OCI-LY1 (cell line): ENCODE results near the gene TRPC5OS.
A peak's percentile ranks its signal among the peaks of the same experiment; 100 is the strongest.

Experiments
- H2AFZ ChIP-seq: fragments of 200-600 bp; sonication (generic), shearing (Covaris generic); 2 replicates; pipeline ENCODE4 v1.6.0; 2014; ENCODE audit warnings: antibody characterized with exemption, mild to moderate bottlenecking, low read length
- H3F3A ChIP-seq: fragments of 200-600 bp; sonication (generic), shearing (Covaris generic); 2 replicates; pipeline ENCODE4 v1.6.0; 2014; ENCODE audit warnings: mild to moderate bottlenecking, antibody characterized with exemption, low read length, moderate library complexity; ENCODE audit not compliant: insufficient read depth
- H3K27ac ChIP-seq: fragments of 200-600 bp; sonication (generic); 2 replicates; pipeline ENCODE4 v1.5.1; 2014; ENCODE audit warnings: low read length, mixed run types, mild to moderate bottlenecking, low read depth; ENCODE audit not compliant: poor library complexity, severe bottlenecking
- H3K27me3 ChIP-seq: fragments of 200-600 bp; sonication (generic); 2 replicates; pipeline ENCODE4 v1.6.0; 2014; ENCODE audit warnings: antibody characterized with exemption, mild to moderate bottlenecking, low read length, moderate library complexity; ENCODE audit not compliant: insufficient read depth
- H3K36me3 ChIP-seq: fragments of 200-600 bp; sonication (generic); 2 replicates; pipeline ENCODE4 v1.6.1; 2014; ENCODE audit warnings: mild to moderate bottlenecking, antibody characterized with exemption, low read length, moderate library complexity, mixed read lengths; ENCODE audit not compliant: insufficient read depth
- H3K4me1 ChIP-seq: fragments of 200-600 bp; sonication (generic); 2 replicates; pipeline ENCODE4 v1.5.1; 2014; ENCODE audit warnings: mild to moderate bottlenecking, low read length, moderate library complexity; ENCODE audit not compliant: insufficient read depth, severe bottlenecking
- H3K4me2 ChIP-seq: fragments of 200-600 bp; sonication (generic), shearing (Covaris generic); 2 replicates; pipeline ENCODE4 v1.6.1; 2014; ENCODE audit warnings: low read length
- H3K4me3 ChIP-seq: fragments of 200-600 bp; sonication (generic); 2 replicates; pipeline ENCODE4 v1.5.1; 2014; ENCODE audit warnings: low read length, low read depth, mild to moderate bottlenecking, mixed read lengths; ENCODE audit not compliant: poor library complexity, severe bottlenecking
- H3K79me2 ChIP-seq: fragments of 200-600 bp; shearing (Covaris generic); 2 replicates; pipeline ENCODE4 v1.6.1; 2016; ENCODE audit warnings: mixed run types, low read length, mixed read lengths; ENCODE audit not compliant: insufficient read depth
- H3K9ac ChIP-seq: fragments of 200-600 bp; sonication (generic), shearing (Covaris generic); 2 replicates; pipeline ENCODE4 v1.6.1; 2014; ENCODE audit warnings: mild to moderate bottlenecking, low read length, mixed read lengths
- H3K9me2 ChIP-seq: fragments of 200-600 bp; sonication (generic), shearing (Covaris generic); 2 replicates; pipeline ENCODE4 v1.6.1; 2014; ENCODE audit warnings: low read depth, mild to moderate bottlenecking, low read length, mixed read lengths
- H3K9me3 ChIP-seq: fragments of 200-600 bp; shearing (Covaris generic); 2 replicates; pipeline ENCODE4 v1.6.1; 2014; ENCODE audit warnings: low read length, mixed read lengths
- H4K20me1 ChIP-seq: fragments of 200-600 bp; sonication (generic), shearing (Covaris generic); 2 replicates; pipeline ENCODE4 v1.6.0; 2016; ENCODE audit warnings: mild to moderate bottlenecking, low read length; ENCODE audit not compliant: insufficient read depth
- CTCF ChIP-seq: fragments of 200-600 bp; sonication (generic), shearing (Covaris generic); IDR thresholded peaks from 2 replicates; pipeline ENCODE4 v1.5.1; 2017; ENCODE audit warnings: mild to moderate bottlenecking, antibody characterized with exemption, low read length, moderate library complexity, mixed read lengths
- EZH2 ChIP-seq: fragments of 200-600 bp; sonication (generic), shearing (Covaris generic); IDR thresholded peaks from 2 replicates; pipeline ENCODE4 v1.8.0; 2017; ENCODE audit warnings: borderline replicate concordance, mixed run types, mild to moderate bottlenecking, antibody characterized with exemption, low read length, moderate library complexity, mixed read lengths

TRPC5OS gene

DNA sequence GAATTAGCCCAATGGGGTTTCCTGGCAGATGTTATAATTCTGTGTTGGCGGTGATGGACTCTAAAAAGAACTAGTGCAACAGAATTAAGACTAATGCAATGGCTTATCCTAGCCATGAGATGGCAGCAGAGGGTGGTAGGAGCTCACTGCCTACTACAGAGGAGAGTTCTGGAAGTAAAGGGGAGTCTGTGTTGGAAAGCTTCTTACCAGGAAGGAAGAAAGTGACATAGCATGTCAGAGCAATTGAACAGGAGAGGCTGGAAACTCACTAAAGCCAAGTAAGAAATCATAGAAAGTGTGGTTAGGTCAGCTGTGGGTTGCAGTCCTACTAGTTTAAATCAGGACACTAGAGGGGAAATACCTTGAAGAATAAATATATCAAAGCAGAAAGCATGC is 6.3 kb upstream of the TRPC5OS start:
- H3K9me3 ChIP-seq, result no peaks in the 10 kb centered on the region
- no peak overlapping the region for H3K4me2 ChIP-seq

DNA sequence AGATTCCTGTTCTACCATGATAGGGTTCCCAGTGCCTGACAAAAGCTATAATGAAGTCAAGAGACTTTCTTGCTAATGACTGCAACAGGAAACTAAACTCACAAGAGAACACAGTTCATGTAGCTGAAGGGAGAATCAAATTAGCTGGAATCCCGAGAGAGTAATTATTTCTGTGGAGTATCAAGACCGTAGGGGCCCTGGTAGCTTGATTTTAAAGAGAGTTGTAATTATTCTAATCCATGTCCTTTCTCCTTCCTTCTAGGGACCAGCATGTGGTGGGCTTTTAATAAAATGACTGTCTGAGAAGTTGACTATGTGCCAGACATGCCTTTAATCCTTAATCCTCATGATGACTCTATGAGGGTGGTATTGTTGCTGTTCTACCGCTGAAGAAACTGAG is 1.7 kb upstream of the TRPC5OS start:
- no peak for TF ChIP-seq CTCF
- TF ChIP-seq EZH2, result no peak
- no peaks in the 10 kb centered on the region for H4K20me1 ChIP-seq

More for the DNA sequence above, 6.3 kb upstream of the TRPC5OS start:
- Histone ChIP-seq H3K79me2 (no peaks in the 10 kb centered on the region), H2AFZ (no peak overlapping the region), H3K36me3 (no peaks in the 10 kb centered on the region), H3F3A (no peaks in the 10 kb centered on the region), H4K20me1 (no peaks in the 10 kb centered on the region), H3K9me2 (no peaks in the 10 kb centered on the region), H3K4me3 (no peak overlapping the region), H3K27me3 (no peaks in the 10 kb centered on the region), H3K9ac (no peak overlapping the region), H3K4me1 (no peaks in the 10 kb centered on the region), H3K27ac (no peak overlapping the region)
- TF ChIP-seq CTCF, result peak; percentile 55
- TF ChIP-seq EZH2, result no peak

GRCh38 chrX:111876646-111877045 is 665 bp downstream of the TRPC5OS start:
- Histone ChIP-seq H2AFZ (no peak overlapping the region), H3K9me3 (no peaks in the 10 kb centered on the region), H3K4me3 (no peak overlapping the region), H3F3A (no peaks in the 10 kb centered on the region), H4K20me1 (no peaks in the 10 kb centered on the region), H3K27ac (no peak overlapping the region), H3K9ac (no peak overlapping the region), H3K27me3 (no peaks in the 10 kb centered on the region), H3K36me3 (no peaks in the 10 kb centered on the region), H3K4me1 (no peaks in the 10 kb centered on the region), H3K4me2 (no peak overlapping the region), H3K9me2 (no peaks in the 10 kb centered on the region), H3K79me2 (no peaks in the 10 kb centered on the region)
- TF ChIP-seq EZH2 (no peak), CTCF (no peak)

More for the DNA sequence above, 1.7 kb upstream of the TRPC5OS start:
- Histone ChIP-seq H3K9me2 (no peaks in the 10 kb centered on the region), H3K9ac (no peak overlapping the region), H3K9me3 (no peaks in the 10 kb centered on the region), H3K27ac (no peak overlapping the region), H3K79me2 (no peaks in the 10 kb centered on the region), H2AFZ (no peak overlapping the region), H3K36me3 (no peaks in the 10 kb centered on the region), H3F3A (no peaks in the 10 kb centered on the region), H3K27me3 (no peaks in the 10 kb centered on the region), H3K4me3 (no peak overlapping the region), H3K4me2 (no peak overlapping the region), H3K4me1 (no peaks in the 10 kb centered on the region)
